ENCODE data around the gene NOXO1. TPM values are rescaled to one million over a fixed set of nuclear protein-coding genes. Genes with fewer than 3 reads are reported as not detected.

NOXO1 gene
- total RNA-seq, 2 donors from 2014 or later, result 0.30 TPM; not detected in 1

- peak; percentile 98 to 99 for TF ChIP-seq CTCF (IDR thresholded peaks at IDR 0.05)
- H3K4me3 ChIP-seq, result peak overlapping the region; percentile 10 to 38
- peaks cover 7 to 9% of the 10 kb centered on the region in 2 donors for H3K27me3 ChIP-seq
- no peaks in the 10 kb centered on the region for H3K9me3 ChIP-seq
- peaks cover 0 to 65% of the 10 kb centered on the region in 2 donors for H3K4me1 ChIP-seq
- H3K36me3 ChIP-seq, result no peaks in the 10 kb centered on the region
- peak overlapping the region; percentile 55 to 63 for H3K27ac ChIP-seq
- DNase-seq (ENCODE audit: low spot score), result peak; percentile 90
These were observed 42.1 kb upstream of the NOXO1 start for GRCh38 chr16:2023092-2024031.

GRCh38 chr16:2022723-2023091 lies 41.4 kb upstream of the NOXO1 start:
- Histone ChIP-seq H3K36me3 (no peaks in the 10 kb centered on the region), H3K4me3 (peak overlapping the region in 1 of 2 donors; percentile 38), H3K4me1 (peaks cover 0 to 59% of the 10 kb centered on the region in 2 donors), H3K27ac (no peak overlapping the region), H3K9me3 (no peaks in the 10 kb centered on the region), H3K27me3 (peaks cover 7 to 9% of the 10 kb centered on the region in 2 donors)
- DNase-seq (ENCODE audit: low spot score), result no peak
- no peak for TF ChIP-seq CTCF (IDR thresholded peaks at IDR 0.05)

- Histone ChIP-seq H3K4me1 (peaks cover 0 to 40% of the 10 kb centered on the region in 2 donors), H3K27me3 (peaks cover 7 to 9% of the 10 kb centered on the region in 2 donors), H3K27ac (no peak overlapping the region), H3K4me3 (peak overlapping the region in 1 of 2 donors; percentile 9), H3K36me3 (no peaks in the 10 kb centered on the region), H3K9me3 (no peaks in the 10 kb centered on the region)
- no peak for DNase-seq (ENCODE audit: low spot score)
- no peak for TF ChIP-seq CTCF (IDR thresholded peaks at IDR 0.05)
These were observed 38.9 kb upstream of the NOXO1 start for GRCh38 chr16:2019921-2020831.

GRCh38 chr16:2019518-2019920 lies 38.2 kb upstream of the NOXO1 start, which contains the start of gene NPW:
Gene NPW (plus strand): TSS chr16:2019785.
- Histone ChIP-seq H3K9me3 (no peaks in the 10 kb centered on the region), H3K27ac (no peak within 1 kb of the TSS), H3K36me3 (no peaks in the 10 kb centered on the region), H3K4me3 (peak within 1 kb of the TSS in 1 of 2 donors; percentile 9), H3K27me3 (peaks cover 7 to 9% of the 10 kb centered on the region in 2 donors), H3K4me1 (peaks cover 0 to 34% of the 10 kb centered on the region in 2 donors)
- no peak for DNase-seq (ENCODE audit: low spot score)
- TF ChIP-seq CTCF (IDR thresholded peaks at IDR 0.05), result no peak

GRCh38 chr16:2016407-2016922 lies 35.2 kb upstream of the NOXO1 start:
- no peaks in the 10 kb centered on the region for H3K9me3 ChIP-seq
- H3K27ac ChIP-seq, result no peak overlapping the region
- TF ChIP-seq CTCF (IDR thresholded peaks at IDR 0.05), result peak; percentile 14 to 28
- H3K36me3 ChIP-seq, result no peaks in the 10 kb centered on the region
- H3K4me3 ChIP-seq, result no peak overlapping the region
- H3K27me3 ChIP-seq, result peaks cover 7 to 9% of the 10 kb centered on the region in 2 donors
- DNase-seq (ENCODE audit: low spot score), result no peak
- H3K4me1 ChIP-seq, result peaks cover 0 to 16% of the 10 kb centered on the region in 2 donors
